Peyer's patch (tissue), 4 donors: ENCODE data around the gene COG2.

Experiments
- CTCF ChIP-seq, 6 experiments: fragments of 450-650 bp in 4 of 6; fragments of 200-600 bp in 2 of 6; sonication (generic) in 1 of 6; IDR thresholded peaks; one replicate each; pipeline ENCODE4 v1.5.1; 2017 to 2019; ENCODE audit warnings: antibody characterized with exemption in 6 of 6, mild to moderate bottlenecking in 3 of 6, moderate library complexity in 1 of 6
- POLR2A ChIP-seq, 2 donors: fragments of 450-650 bp; IDR thresholded peaks; one replicate each; pipeline ENCODE4 v1.5.1; 2017; ENCODE audit warnings: antibody characterized with exemption in 2 of 2, mild to moderate bottlenecking in 2 of 2, moderate library complexity in 2 of 2

GRCh38 chr1:230611128-230611877 is 31.0 kb upstream of the COG2 start:
- TF ChIP-seq CTCF (IDR thresholded peaks at IDR 0.05), result no peak
- no peak for TF ChIP-seq POLR2A (IDR thresholded peaks at IDR 0.05)
